Measurements from ENCODE around the gene OPTN. TPM values are rescaled to one million over a fixed set of nuclear protein-coding genes. Genes with fewer than 3 reads are reported as not detected.

Gene OPTN
- total and polyA plus RNA-seq, 2 of the 8 experiments (the other 6 are each of a cell fraction or from before 2014, with no cell fraction given), result 4.8 to 20.1 TPM

GRCh38 chr10:13092291-13093102, 7.5 kb upstream of the OPTN start:
- H3K4me2 ChIP-seq (ENCODE audit: insufficient read depth in 1 of 2, low read depth in 2 of 2, low read length in 2 of 2), result no peak overlapping the region
- H3K56ac ChIP-seq (replicated peaks; ENCODE audit: insufficient read length, low read depth, low read length), result no peak overlapping the region
- H3K9ac ChIP-seq (replicated peaks in 1 of 4; ENCODE audit: extremely low read depth in 1 of 4, low read depth in 3 of 4, low read length in 3 of 4), result no peak overlapping the region
- WGBS, 2 experiments (ENCODE audit: extremely low coverage in 1 of 2, insufficient coverage in 1 of 2, insufficient read length in 1 of 2, insufficient replicate concordance in 2 of 2, low coverage in 1 of 2, low lambda C conversion rate in 2 of 2, missing lambda C conversion rate in 1 of 2), result 81% methylated on average over 7 of the region's 7 CpGs; no CpG with 5 or more reads in 1 of the 2 experiments
- H3K23ac ChIP-seq (ENCODE audit: insufficient read length), result no peak overlapping the region
- H3K27me3 ChIP-seq (replicated peaks in 1 of 4; ENCODE audit: control insufficient read depth in 3 of 4, extremely low read depth in 1 of 4, insufficient read depth in 3 of 4, low read length in 3 of 4), result no peaks in the 10 kb centered on the region
- CTCF ChIA-PET (ENCODE audit: partially characterized antibody), result interaction anchor here (0.9 to 3.0 kb wide), 3 partner anchors 10 to 190 kb away, joined by 3 to 13 read pairs (median 4); no protein-coding TSS in a partner anchor
- H3K4ac ChIP-seq (replicated peaks; ENCODE audit: insufficient read length, low read depth, low read length), result no peak overlapping the region
- no peaks in the 10 kb centered on the region for H3K9me3 ChIP-seq (ENCODE audit: insufficient read depth in 2 of 2, low read depth in 1 of 2, low read length in 1 of 2)
- H3K36me3 ChIP-seq (ENCODE audit: control insufficient read depth in 2 of 4, insufficient read depth in 4 of 4, low read length in 3 of 4), result no peaks in the 10 kb centered on the region
- no peak overlapping the region for H4K8ac ChIP-seq (ENCODE audit: extremely low read depth, insufficient read depth, low read length)
- no peak overlapping the region for H3K14ac ChIP-seq (ENCODE audit: insufficient read length)
- H3K4me1 ChIP-seq (replicated peaks in 1 of 4; ENCODE audit: control insufficient read depth in 3 of 4, insufficient read depth in 4 of 4, low read length in 3 of 4), result no peaks in the 10 kb centered on the region
- no peaks in the 10 kb centered on the region for H4K20me1 ChIP-seq (replicated peaks in 1 of 2; ENCODE audit: control insufficient read depth in 1 of 2, insufficient read depth in 2 of 2, low read length in 2 of 2)
- H3K18ac ChIP-seq (ENCODE audit: extremely low read depth, low read length), result no peak overlapping the region
- H2AFZ ChIP-seq (ENCODE audit: low read length), result no peak overlapping the region
- H3K4me3 ChIP-seq (ENCODE audit: extremely low read depth in 1 of 4, insufficient read depth in 2 of 4, low read depth in 3 of 4, low read length in 4 of 4), result no peak overlapping the region
- POLR2A ChIA-PET (ENCODE audit: partially characterized antibody), result no interaction called here
- no peak overlapping the region for H2BK15ac ChIP-seq (ENCODE audit: low read length)
- DNase-seq (ENCODE audit: low read depth in 1 of 2, low spot score in 2 of 2), result no peak
- H2BK12ac ChIP-seq (ENCODE audit: low read depth, low read length), result no peak overlapping the region
- H3K27ac ChIP-seq (ENCODE audit: low read depth, low read length), result no peak overlapping the region
- no peak overlapping the region for H2BK20ac ChIP-seq (ENCODE audit: low read length)
- no peak overlapping the region for H4K5ac ChIP-seq (ENCODE audit: insufficient read length, low read depth, low read length)
- H2BK5ac ChIP-seq (ENCODE audit: low read depth, low read length), result no peak overlapping the region
- H2AK5ac ChIP-seq (ENCODE audit: low read depth, low read length), result no peak overlapping the region
- no peaks in the 10 kb centered on the region for H3K23me2 ChIP-seq (ENCODE audit: low read depth, low read length)
- H2BK120ac ChIP-seq (replicated peaks; ENCODE audit: low read depth, low read length), result no peak overlapping the region
- H3K79me2 ChIP-seq (ENCODE audit: control insufficient read depth in 1 of 2, insufficient read depth in 2 of 2, low read length in 2 of 2), result no peaks in the 10 kb centered on the region
- no peaks in the 10 kb centered on the region for H3K79me1 ChIP-seq (ENCODE audit: low read depth, low read length)
- no peak overlapping the region for H4K91ac ChIP-seq (replicated peaks; ENCODE audit: insufficient read length, low read length)
- no peak for FAIRE-seq
- no peak for TF ChIP-seq POU5F1 (IDR thresholded peaks at IDR 0.05; ENCODE audit: low read depth, low read length)
- no peak for TF ChIP-seq CTCF (IDR thresholded peaks at IDR 0.05; ENCODE audit: control extremely low read depth in 1 of 3, insufficient read depth in 1 of 3, low read depth in 1 of 3, low read length in 3 of 3)
- TF ChIP-seq KDM1A (IDR thresholded peaks at IDR 0.05; ENCODE audit: borderline replicate concordance, low read length), result no peak
- no peak for TF ChIP-seq SAP30 (IDR thresholded peaks at IDR 0.05; ENCODE audit: insufficient read depth, insufficient replicate concordance, low read length)
- no peak for TF ChIP-seq SIRT6 (IDR thresholded peaks at IDR 0.05; ENCODE audit: low read length)
- TF ChIP-seq MAX (IDR thresholded peaks at IDR 0.05), result no peak
- TF ChIP-seq EP300 (IDR thresholded peaks at IDR 0.05; ENCODE audit: borderline replicate concordance in 1 of 2, low read depth in 2 of 2, low read length in 2 of 2), result no peak
- no peak for TF ChIP-seq EZH2 (IDR thresholded peaks at IDR 0.05; ENCODE audit: low read depth, low read length, severe bottlenecking)
- no peak for TF ChIP-seq POLR2AphosphoS5 (IDR thresholded peaks at IDR 0.05; ENCODE audit: low read depth, low read length)

All from H1 (cell line).